ENCODE measurements around the gene DDX50. TPM values are rescaled to one million over a fixed set of nuclear protein-coding genes. Genes with fewer than 3 reads are reported as not detected.
"Not testable (repeated sequence)": the region's sequence is repeated elsewhere in the genome, so short reads cannot be mapped to it uniquely, and the experiment has no call there.

Gene DDX50
- total RNA-seq, 1 donor = 47.0 TPM

DNA sequence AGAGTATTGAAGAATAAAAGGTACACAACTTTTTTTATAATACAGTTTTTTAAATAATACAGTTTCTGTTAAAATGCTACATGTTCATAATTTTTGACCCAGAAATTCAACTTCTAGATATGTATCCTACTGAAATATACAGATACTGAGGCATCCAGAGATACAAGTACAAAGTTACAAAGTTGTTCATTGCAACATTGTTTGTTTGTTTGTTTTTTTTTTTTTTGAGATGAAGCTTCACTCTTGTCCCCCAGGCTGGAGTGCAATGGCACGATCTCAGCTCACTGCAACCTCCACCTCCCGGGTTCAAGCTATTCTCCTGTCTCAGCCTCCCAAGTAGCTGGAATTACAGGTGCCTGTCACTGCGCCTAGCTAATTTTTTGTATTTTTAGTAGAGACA is 31.7 kb downstream of the DDX50 start:
- not testable (repeated sequence) for H4K20me1 ChIP-seq (ENCODE audit: insufficient read depth, low read length); H3K4me2 ChIP-seq (ENCODE audit: insufficient read depth, low read length); H3K4me1 ChIP-seq (ENCODE audit: insufficient read depth, low read length); H3K27me3 ChIP-seq (ENCODE audit: insufficient read depth, low read length); H3K27ac ChIP-seq (ENCODE audit: low read depth, low read length); DNase-seq (ENCODE audit: insufficient read length, low spot score, missing footprints); H2AFZ ChIP-seq (ENCODE audit: low read length); H3K4me3 ChIP-seq (ENCODE audit: insufficient read depth, low read length); H3K9me3 ChIP-seq (ENCODE audit: low read depth, low read length)
- Histone ChIP-seq H3K79me2 (ENCODE audit: insufficient read depth, low read length) (peaks cover 14% of the 10 kb centered on the region), H3K36me3 (ENCODE audit: insufficient read depth, low read length) (peaks cover 38% of the 10 kb centered on the region)

DNA sequence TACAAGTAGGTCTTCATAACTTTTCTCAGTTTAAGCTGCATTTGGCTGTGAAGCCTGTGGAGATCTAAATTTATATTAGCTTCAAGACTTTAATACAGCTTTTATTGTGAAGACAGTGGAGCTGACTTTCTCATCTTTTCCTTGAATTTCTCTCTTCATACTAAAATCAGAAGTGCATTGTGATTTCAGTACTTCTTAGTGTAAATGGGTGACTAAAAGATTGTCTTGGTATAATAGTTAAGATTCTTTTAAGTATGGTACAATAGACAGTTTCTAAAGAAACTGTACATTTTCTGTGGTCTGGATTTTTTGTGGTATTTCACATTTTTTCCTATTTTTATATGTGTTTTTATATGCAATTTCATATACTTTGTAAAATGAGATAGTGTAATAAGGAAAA is 33.9 kb downstream of the DDX50 start:
- Histone ChIP-seq H2AFZ (ENCODE audit: low read length) (no peak overlapping the region), H3K9me3 (ENCODE audit: low read depth, low read length) (no peaks in the 10 kb centered on the region), H3K27me3 (ENCODE audit: insufficient read depth, low read length) (no peaks in the 10 kb centered on the region), H3K79me2 (ENCODE audit: insufficient read depth, low read length) (peaks cover 28% of the 10 kb centered on the region), H3K4me3 (ENCODE audit: insufficient read depth, low read length) (no peak overlapping the region), H3K36me3 (ENCODE audit: insufficient read depth, low read length) (peaks cover 50% of the 10 kb centered on the region), H4K20me1 (ENCODE audit: insufficient read depth, low read length) (no peaks in the 10 kb centered on the region), H3K4me1 (ENCODE audit: insufficient read depth, low read length) (no peaks in the 10 kb centered on the region), H3K27ac (ENCODE audit: low read depth, low read length) (no peak overlapping the region), H3K4me2 (ENCODE audit: insufficient read depth, low read length) (no peak overlapping the region)
- no peak for DNase-seq (ENCODE audit: insufficient read length, low spot score, missing footprints)
- TF ChIP-seq, protein P1, sequence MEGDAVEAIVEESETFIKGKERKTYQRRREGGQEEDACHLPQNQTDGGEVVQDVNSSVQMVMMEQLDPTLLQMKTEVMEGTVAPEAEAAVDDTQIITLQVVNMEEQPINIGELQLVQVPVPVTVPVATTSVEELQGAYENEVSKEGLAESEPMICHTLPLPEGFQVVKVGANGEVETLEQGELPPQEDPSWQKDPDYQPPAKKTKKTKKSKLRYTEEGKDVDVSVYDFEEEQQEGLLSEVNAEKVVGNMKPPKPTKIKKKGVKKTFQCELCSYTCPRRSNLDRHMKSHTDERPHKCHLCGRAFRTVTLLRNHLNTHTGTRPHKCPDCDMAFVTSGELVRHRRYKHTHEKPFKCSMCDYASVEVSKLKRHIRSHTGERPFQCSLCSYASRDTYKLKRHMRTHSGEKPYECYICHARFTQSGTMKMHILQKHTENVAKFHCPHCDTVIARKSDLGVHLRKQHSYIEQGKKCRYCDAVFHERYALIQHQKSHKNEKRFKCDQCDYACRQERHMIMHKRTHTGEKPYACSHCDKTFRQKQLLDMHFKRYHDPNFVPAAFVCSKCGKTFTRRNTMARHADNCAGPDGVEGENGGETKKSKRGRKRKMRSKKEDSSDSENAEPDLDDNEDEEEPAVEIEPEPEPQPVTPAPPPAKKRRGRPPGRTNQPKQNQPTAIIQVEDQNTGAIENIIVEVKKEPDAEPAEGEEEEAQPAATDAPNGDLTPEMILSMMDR (IDR thresholded peaks at IDR 0.05; ENCODE audit: extremely low read depth, low read depth, low read length) = no peak

DNA sequence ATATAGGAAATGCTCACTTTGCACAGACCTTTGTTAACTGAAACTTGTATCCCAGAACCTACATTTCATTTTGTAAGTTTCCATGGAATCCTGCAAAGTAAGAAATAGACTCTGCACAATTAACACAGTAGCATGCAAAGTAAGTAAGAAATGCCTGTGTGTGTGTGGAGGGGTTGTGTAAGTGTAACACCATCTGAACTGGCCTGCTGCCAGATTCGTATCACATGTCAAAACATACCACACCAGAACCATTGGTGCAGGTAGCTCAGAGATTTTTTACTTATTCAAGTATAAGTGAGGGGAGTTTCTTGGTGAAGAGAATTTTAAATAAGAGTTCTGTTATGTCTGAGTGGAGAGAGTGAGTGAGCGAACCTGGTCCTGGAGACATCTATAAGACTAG is 37.0 kb downstream of the DDX50 start:
- DNase-seq (ENCODE audit: insufficient read length, low spot score, missing footprints) = no peak
- H3K4me3 ChIP-seq (ENCODE audit: insufficient read depth, low read length) = no peak overlapping the region
- no peaks in the 10 kb centered on the region for H3K9me3 ChIP-seq (ENCODE audit: low read depth, low read length)
- no peaks in the 10 kb centered on the region for H4K20me1 ChIP-seq (ENCODE audit: insufficient read depth, low read length)
- no peak overlapping the region for H2AFZ ChIP-seq (ENCODE audit: low read length)
- H3K4me2 ChIP-seq (ENCODE audit: insufficient read depth, low read length) = no peak overlapping the region
- no peaks in the 10 kb centered on the region for H3K27me3 ChIP-seq (ENCODE audit: insufficient read depth, low read length)
- H3K79me2 ChIP-seq (ENCODE audit: insufficient read depth, low read length) = peaks cover 14% of the 10 kb centered on the region
- no peaks in the 10 kb centered on the region for H3K4me1 ChIP-seq (ENCODE audit: insufficient read depth, low read length)
- TF ChIP-seq, protein P1 (IDR thresholded peaks at IDR 0.05; ENCODE audit: extremely low read depth, low read depth, low read length) = no peak
- H3K27ac ChIP-seq (ENCODE audit: low read depth, low read length) = no peak overlapping the region
- peaks cover 41% of the 10 kb centered on the region for H3K36me3 ChIP-seq (ENCODE audit: insufficient read depth, low read length)

DNA sequence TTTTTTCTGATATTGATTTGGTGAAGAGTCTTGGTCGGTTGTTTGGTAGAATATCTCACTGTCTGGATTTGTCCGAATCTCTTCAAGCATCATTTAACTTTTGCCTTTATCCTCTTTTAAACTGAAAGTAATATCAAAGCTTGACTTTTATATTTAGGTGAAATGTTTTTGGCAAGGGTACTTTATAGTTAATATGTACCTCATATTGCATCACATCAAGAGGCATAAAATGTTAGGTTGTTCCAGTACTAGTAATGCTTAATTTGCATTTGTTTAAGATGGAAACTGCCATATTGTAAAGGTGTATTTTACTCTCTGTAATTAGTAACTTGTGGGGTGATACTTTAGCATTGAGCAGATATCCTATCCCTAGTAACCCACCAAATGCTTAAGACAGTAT is 37.8 kb downstream of the DDX50 start:
- DNase-seq (ENCODE audit: insufficient read length, low spot score, missing footprints) = no peak
- H3K79me2 ChIP-seq (ENCODE audit: insufficient read depth, low read length) = peaks cover 14% of the 10 kb centered on the region
- TF ChIP-seq, protein P1 (IDR thresholded peaks at IDR 0.05; ENCODE audit: extremely low read depth, low read depth, low read length) = no peak
- H3K27ac ChIP-seq (ENCODE audit: low read depth, low read length) = no peak overlapping the region
- H3K36me3 ChIP-seq (ENCODE audit: insufficient read depth, low read length) = peaks cover 49% of the 10 kb centered on the region
- no peaks in the 10 kb centered on the region for H3K4me1 ChIP-seq (ENCODE audit: insufficient read depth, low read length)
- no peak overlapping the region for H3K4me2 ChIP-seq (ENCODE audit: insufficient read depth, low read length)
- no peaks in the 10 kb centered on the region for H4K20me1 ChIP-seq (ENCODE audit: insufficient read depth, low read length)
- no peak overlapping the region for H2AFZ ChIP-seq (ENCODE audit: low read length)
- no peak overlapping the region for H3K4me3 ChIP-seq (ENCODE audit: insufficient read depth, low read length)
- no peaks in the 10 kb centered on the region for H3K9me3 ChIP-seq (ENCODE audit: low read depth, low read length)
- no peaks in the 10 kb centered on the region for H3K27me3 ChIP-seq (ENCODE audit: insufficient read depth, low read length)

GRCh38 chr10:68940917-68941316 is 39.8 kb downstream of the DDX50 start:
- H3K36me3 ChIP-seq (ENCODE audit: insufficient read depth, low read length) = peaks cover 45% of the 10 kb centered on the region
- H3K79me2 ChIP-seq (ENCODE audit: insufficient read depth, low read length) = peaks cover 14% of the 10 kb centered on the region

More at GRCh38 chr10:68940917-68941316, 39.8 kb downstream of the DDX50 start:
- H4K20me1 ChIP-seq (ENCODE audit: insufficient read depth, low read length); H3K27ac ChIP-seq (ENCODE audit: low read depth, low read length); H3K4me2 ChIP-seq (ENCODE audit: insufficient read depth, low read length); H3K4me1 ChIP-seq (ENCODE audit: insufficient read depth, low read length); H3K27me3 ChIP-seq (ENCODE audit: insufficient read depth, low read length); H3K4me3 ChIP-seq (ENCODE audit: insufficient read depth, low read length); H3K9me3 ChIP-seq (ENCODE audit: low read depth, low read length); DNase-seq (ENCODE audit: insufficient read length, low spot score, missing footprints); H2AFZ ChIP-seq (ENCODE audit: low read length): not testable (repeated sequence)
